OCI-LY1 (cell line): ENCODE results near the gene TUFM.

ENCODE experiments used
- EZH2 ChIP-seq: fragments of 200-600 bp; sonication (generic), shearing (Covaris generic); IDR thresholded peaks from 2 replicates; pipeline ENCODE4 v1.8.0; 2017; ENCODE audit warnings: borderline replicate concordance, mixed run types, mild to moderate bottlenecking, antibody characterized with exemption, low read length, moderate library complexity, mixed read lengths
- TF ChIP-seq, protein P1 (sequence below): fragments of 200-600 bp; sonication (generic), shearing (Covaris generic); IDR thresholded peaks from 2 replicates; pipeline ENCODE4 v1.5.1; 2017; ENCODE audit warnings: mild to moderate bottlenecking, antibody characterized with exemption, low read length, moderate library complexity, mixed read lengths

GRCh38 chr16:28845761-28846079 lies 428 bp downstream of the TUFM start:
- TF ChIP-seq, protein P1, sequence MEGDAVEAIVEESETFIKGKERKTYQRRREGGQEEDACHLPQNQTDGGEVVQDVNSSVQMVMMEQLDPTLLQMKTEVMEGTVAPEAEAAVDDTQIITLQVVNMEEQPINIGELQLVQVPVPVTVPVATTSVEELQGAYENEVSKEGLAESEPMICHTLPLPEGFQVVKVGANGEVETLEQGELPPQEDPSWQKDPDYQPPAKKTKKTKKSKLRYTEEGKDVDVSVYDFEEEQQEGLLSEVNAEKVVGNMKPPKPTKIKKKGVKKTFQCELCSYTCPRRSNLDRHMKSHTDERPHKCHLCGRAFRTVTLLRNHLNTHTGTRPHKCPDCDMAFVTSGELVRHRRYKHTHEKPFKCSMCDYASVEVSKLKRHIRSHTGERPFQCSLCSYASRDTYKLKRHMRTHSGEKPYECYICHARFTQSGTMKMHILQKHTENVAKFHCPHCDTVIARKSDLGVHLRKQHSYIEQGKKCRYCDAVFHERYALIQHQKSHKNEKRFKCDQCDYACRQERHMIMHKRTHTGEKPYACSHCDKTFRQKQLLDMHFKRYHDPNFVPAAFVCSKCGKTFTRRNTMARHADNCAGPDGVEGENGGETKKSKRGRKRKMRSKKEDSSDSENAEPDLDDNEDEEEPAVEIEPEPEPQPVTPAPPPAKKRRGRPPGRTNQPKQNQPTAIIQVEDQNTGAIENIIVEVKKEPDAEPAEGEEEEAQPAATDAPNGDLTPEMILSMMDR, result no peak
- no peak for TF ChIP-seq EZH2
